Activated T-helper 17 cell treated with anti-CD3 and anti-CD28 coated beads, Interleukin-2, amount 50 U/mL, for 72 hours (primary cell): ENCODE results near the gene RAB44. TPM values are rescaled to one million over a fixed set of nuclear protein-coding genes. Genes with fewer than 3 reads are reported as not detected.

Experiments used
- ATAC-seq: fragments of 150-1000 bp; cut with Tn5 transposase; replicated peaks from 2 replicates; pipeline ENCODE4 v1.10.0; 2021; ENCODE audit warnings: mild to moderate bottlenecking, moderate library complexity
- H3K27ac Mint-ChIP-seq: one replicate; pipeline ENCODE4 v1.8.0; 2022; ENCODE audit warnings: mixed read lengths
- H3K27me3 Mint-ChIP-seq: one replicate; pipeline ENCODE4 v1.8.0; 2022; ENCODE audit warnings: mixed read lengths
- H3K36me3 Mint-ChIP-seq: one replicate; pipeline ENCODE4 v1.8.0; 2022; ENCODE audit warnings: low read depth, mild to moderate bottlenecking, mixed read lengths
- H3K4me1 Mint-ChIP-seq: one replicate; pipeline ENCODE4 v1.8.0; 2022; ENCODE audit warnings: mixed read lengths
- H3K4me3 Mint-ChIP-seq: one replicate; pipeline ENCODE4 v1.8.0; 2022; ENCODE audit warnings: mild to moderate bottlenecking, mixed read lengths
- H3K9me3 Mint-ChIP-seq: one replicate; pipeline ENCODE4 v1.8.0; 2022; ENCODE audit warnings: mixed read lengths
- total RNA-seq, 2 donors: library from RNA; stranded (reverse); gene quantifications; one replicate each; pipeline ENCODE4 v1.2.3, GENCODE V29; 2022

The RAB44 gene
- total RNA-seq, 2 donors from 2014 or later = 0.11 to 0.32 TPM

GRCh38 chr6:36688063-36688738 is 9.4 kb upstream of the RAB44 start:
- no peak for ATAC-seq
- Mint-ChIP-seq H3K4me3 (no peak overlapping the region), H3K9me3 (no peaks in the 10 kb centered on the region), H3K27me3 (no peaks in the 10 kb centered on the region), H3K27ac (no peak overlapping the region), H3K4me1 (peaks cover 19% of the 10 kb centered on the region), H3K36me3 (peaks cover 45% of the 10 kb centered on the region)

DNA sequence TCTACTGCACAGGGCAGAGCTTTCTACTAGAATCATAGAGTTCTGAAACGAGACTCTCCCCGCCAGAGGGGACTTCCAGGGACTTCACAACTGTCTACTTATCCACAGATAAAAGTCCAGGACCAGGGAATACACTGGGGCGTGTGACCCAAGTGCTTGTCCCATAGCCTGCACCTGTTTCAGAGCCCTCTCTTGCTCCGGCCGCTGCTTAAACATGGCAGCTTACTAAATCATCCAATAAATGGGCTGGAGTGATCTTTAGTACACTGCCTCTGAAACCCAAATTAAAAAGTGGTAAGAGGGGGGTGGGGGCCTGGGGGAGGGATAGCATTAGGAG is 8.9 kb upstream of the RAB44 start:
- Mint-ChIP-seq H3K27me3 (no peaks in the 10 kb centered on the region), H3K9me3 (no peaks in the 10 kb centered on the region), H3K27ac (no peak overlapping the region), H3K4me1 (peaks cover 18% of the 10 kb centered on the region), H3K4me3 (no peak overlapping the region), H3K36me3 (peaks cover 40% of the 10 kb centered on the region)
- ATAC-seq = no peak

- peak overlapping the region; percentile 72 for H3K27ac Mint-ChIP-seq
- peaks cover 28% of the 10 kb centered on the region for H3K4me1 Mint-ChIP-seq
- H3K36me3 Mint-ChIP-seq = peaks cover 17% of the 10 kb centered on the region
- ATAC-seq = peak; percentile 45
- H3K9me3 Mint-ChIP-seq = no peaks in the 10 kb centered on the region
- H3K4me3 Mint-ChIP-seq = peak overlapping the region; percentile 25
- no peaks in the 10 kb centered on the region for H3K27me3 Mint-ChIP-seq
Measured at GRCh38 chr6:36691011-36691410, 6.6 kb upstream of the RAB44 start.

DNA sequence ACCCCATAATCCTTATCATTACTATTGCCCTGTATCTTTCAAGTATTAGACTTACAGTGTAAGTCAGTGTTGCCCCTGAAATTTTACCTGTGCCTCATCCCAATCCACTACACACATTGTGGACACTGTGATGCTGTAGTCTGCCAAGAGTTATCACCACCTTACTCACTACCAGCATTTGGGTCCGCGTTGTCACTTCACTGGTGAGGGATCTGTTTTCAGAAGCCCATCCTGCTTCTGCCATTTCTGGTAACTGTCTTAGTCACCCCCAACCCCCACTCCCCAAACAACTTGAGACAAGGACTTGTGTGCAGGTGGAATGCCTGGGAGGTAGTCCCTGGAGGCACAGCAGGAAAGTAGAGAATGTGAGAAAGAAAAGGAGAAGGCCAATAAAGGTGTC is 6.0 kb upstream of the RAB44 start:
- Mint-ChIP-seq H3K27ac (peak overlapping the region; percentile 72), H3K4me3 (peak overlapping the region; percentile 25), H3K9me3 (no peaks in the 10 kb centered on the region), H3K27me3 (no peaks in the 10 kb centered on the region), H3K36me3 (peaks cover 11% of the 10 kb centered on the region), H3K4me1 (peaks cover 33% of the 10 kb centered on the region)
- peak; percentile 34 for ATAC-seq

DNA sequence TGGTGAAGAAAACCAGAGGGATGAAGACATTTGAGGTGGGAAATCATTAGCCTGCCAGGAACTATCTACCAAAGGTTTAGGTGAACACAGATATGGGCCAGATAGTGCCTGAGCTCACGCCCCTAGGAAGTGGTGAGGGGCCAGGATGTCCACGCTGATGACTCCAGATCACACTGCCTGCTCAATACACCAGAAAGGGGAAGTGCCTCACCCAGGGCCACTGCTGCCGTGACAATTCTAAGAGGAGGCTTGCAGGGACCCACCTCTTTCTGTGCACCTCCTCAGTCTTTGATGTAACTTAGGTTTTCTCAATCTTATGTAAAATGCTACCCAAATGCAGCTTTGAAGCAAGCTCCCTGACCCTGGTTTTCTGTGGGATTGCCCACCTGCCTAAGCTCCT is 5.4 kb upstream of the RAB44 start:
- no peaks in the 10 kb centered on the region for H3K9me3 Mint-ChIP-seq
- no peaks in the 10 kb centered on the region for H3K27me3 Mint-ChIP-seq
- ATAC-seq = peak; percentile 64
- peaks cover 5% of the 10 kb centered on the region for H3K36me3 Mint-ChIP-seq
- peak overlapping the region; percentile 25 for H3K4me3 Mint-ChIP-seq
- H3K4me1 Mint-ChIP-seq = peaks cover 37% of the 10 kb centered on the region
- peak overlapping the region; percentile 72 for H3K27ac Mint-ChIP-seq

- H3K4me3 Mint-ChIP-seq = no peak overlapping the region
- no peaks in the 10 kb centered on the region for H3K9me3 Mint-ChIP-seq
- H3K4me1 Mint-ChIP-seq = peaks cover 37% of the 10 kb centered on the region
- H3K27ac Mint-ChIP-seq = peak overlapping the region; percentile 9
- no peaks in the 10 kb centered on the region for H3K36me3 Mint-ChIP-seq
- no peak for ATAC-seq
- H3K27me3 Mint-ChIP-seq = no peaks in the 10 kb centered on the region
Measured at GRCh38 chr6:36692861-36693702, 4.5 kb upstream of the RAB44 start.

- H3K27ac Mint-ChIP-seq = peak overlapping the region; percentile 20
- no peak for ATAC-seq
- no peaks in the 10 kb centered on the region for H3K9me3 Mint-ChIP-seq
- H3K27me3 Mint-ChIP-seq = no peaks in the 10 kb centered on the region
- H3K4me3 Mint-ChIP-seq = peak overlapping the region; percentile 38
- no peaks in the 10 kb centered on the region for H3K36me3 Mint-ChIP-seq
- H3K4me1 Mint-ChIP-seq = peaks cover 37% of the 10 kb centered on the region
Measured at GRCh38 chr6:36694616-36695015, 3.0 kb upstream of the RAB44 start.

DNA sequence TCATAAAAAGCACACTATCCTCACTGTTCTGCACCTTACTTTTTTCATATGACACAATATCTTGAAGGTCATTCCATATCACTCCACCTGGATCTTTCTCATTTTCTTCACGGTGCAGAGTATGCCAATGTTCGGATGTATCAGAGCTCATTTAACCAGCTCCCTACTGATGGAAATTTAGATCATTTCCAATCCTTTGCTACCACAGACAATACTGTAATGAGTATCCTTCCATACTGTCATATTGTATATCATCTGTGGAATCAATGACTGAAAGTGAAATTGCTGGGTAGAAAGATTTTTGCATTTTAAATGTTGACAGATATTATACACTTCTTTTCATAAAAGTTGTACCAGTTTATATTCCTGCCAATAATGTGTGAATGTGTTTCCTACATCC is 2.2 kb upstream of the RAB44 start:
- peak; percentile 86 for ATAC-seq
- Mint-ChIP-seq H3K4me1 (peaks cover 37% of the 10 kb centered on the region), H3K36me3 (no peaks in the 10 kb centered on the region), H3K4me3 (peak overlapping the region; percentile 38), H3K27me3 (no peaks in the 10 kb centered on the region), H3K9me3 (no peaks in the 10 kb centered on the region), H3K27ac (peak overlapping the region; percentile 20)

GRCh38 chr6:36698196-36698595 is 570 bp downstream of the RAB44 start:
- Mint-ChIP-seq H3K9me3 (no peaks in the 10 kb centered on the region), H3K4me3 (no peak overlapping the region), H3K27me3 (no peaks in the 10 kb centered on the region), H3K36me3 (no peaks in the 10 kb centered on the region), H3K27ac (peak overlapping the region; percentile 3), H3K4me1 (peaks cover 24% of the 10 kb centered on the region)
- ATAC-seq = no peak

GRCh38 chr6:36698871-36699271 is 1.2 kb downstream of the RAB44 start:
- Mint-ChIP-seq H3K36me3 (no peaks in the 10 kb centered on the region), H3K9me3 (no peaks in the 10 kb centered on the region), H3K4me1 (peaks cover 19% of the 10 kb centered on the region), H3K27ac (peak overlapping the region; percentile 3), H3K27me3 (no peaks in the 10 kb centered on the region), H3K4me3 (no peak overlapping the region)
- no peak for ATAC-seq

GRCh38 chr6:36699348-36699747 is 1.7 kb downstream of the RAB44 start:
- H3K27me3 Mint-ChIP-seq = no peaks in the 10 kb centered on the region
- no peak overlapping the region for H3K27ac Mint-ChIP-seq
- H3K36me3 Mint-ChIP-seq = no peaks in the 10 kb centered on the region
- ATAC-seq = no peak
- peaks cover 19% of the 10 kb centered on the region for H3K4me1 Mint-ChIP-seq
- no peak overlapping the region for H3K4me3 Mint-ChIP-seq
- H3K9me3 Mint-ChIP-seq = no peaks in the 10 kb centered on the region

DNA sequence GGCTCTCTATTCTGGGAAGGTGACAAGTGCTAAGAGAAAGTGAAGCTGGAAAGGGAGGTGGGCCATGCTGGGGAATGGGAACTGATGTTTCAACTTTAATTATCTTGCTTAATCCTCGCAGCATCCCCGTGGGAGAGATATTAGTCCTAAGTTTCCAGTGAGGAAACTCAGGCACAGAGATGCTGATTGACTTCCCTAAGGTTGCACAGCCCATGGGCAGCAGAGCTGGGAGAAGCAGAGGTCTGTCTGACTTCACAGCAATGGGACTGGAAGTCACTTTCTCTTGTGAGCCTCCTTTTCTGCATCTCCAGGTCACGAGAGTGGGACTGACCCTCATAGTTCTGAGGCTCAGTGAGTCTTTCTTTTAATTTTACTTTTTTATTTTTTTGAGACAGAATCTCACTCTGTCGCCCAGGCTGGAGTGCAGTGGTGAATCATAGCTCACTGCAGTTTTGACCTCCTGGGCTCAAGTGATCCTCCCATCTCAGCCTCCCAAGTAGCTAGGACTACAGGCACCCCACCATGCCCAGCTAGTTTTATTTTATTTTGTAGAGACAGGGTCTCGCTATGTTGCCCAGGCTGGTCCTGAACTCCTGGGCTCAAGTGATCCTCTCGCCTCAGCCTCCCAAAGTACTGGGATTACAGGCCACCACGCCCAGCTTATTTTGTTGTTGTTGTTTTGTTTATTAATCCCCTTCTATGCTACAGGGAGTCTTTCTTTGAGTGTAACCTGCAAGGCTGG is 2.6 kb downstream of the RAB44 start:
- no peaks in the 10 kb centered on the region for H3K9me3 Mint-ChIP-seq
- H3K4me1 Mint-ChIP-seq = peaks cover 13% of the 10 kb centered on the region
- H3K4me3 Mint-ChIP-seq = no peak overlapping the region
- H3K36me3 Mint-ChIP-seq = no peaks in the 10 kb centered on the region
- no peak for ATAC-seq
- no peak overlapping the region for H3K27ac Mint-ChIP-seq
- no peaks in the 10 kb centered on the region for H3K27me3 Mint-ChIP-seq

DNA sequence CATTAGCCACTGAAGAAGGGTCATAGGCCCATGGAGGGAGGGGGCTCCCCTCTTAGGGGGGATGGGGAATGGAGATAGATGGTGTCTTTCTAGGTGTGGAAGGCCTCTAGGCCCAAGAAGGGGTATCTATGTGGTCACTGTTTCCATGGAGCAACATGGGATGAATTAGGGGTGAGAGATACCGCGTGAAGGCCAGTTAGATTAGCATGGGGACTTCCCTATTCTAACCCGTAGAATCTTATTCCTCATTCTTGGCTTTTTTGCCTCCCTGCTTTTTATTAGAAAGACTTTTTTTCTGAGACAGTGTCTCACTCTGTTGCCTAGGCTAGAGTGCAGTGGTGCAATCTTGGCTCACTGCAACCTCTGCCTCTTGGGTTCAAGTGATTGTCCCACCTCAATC is 3.2 kb downstream of the RAB44 start:
- H3K27me3 Mint-ChIP-seq = no peaks in the 10 kb centered on the region
- H3K9me3 Mint-ChIP-seq = no peaks in the 10 kb centered on the region
- H3K27ac Mint-ChIP-seq = no peak overlapping the region
- H3K36me3 Mint-ChIP-seq = no peaks in the 10 kb centered on the region
- ATAC-seq = no peak
- peaks cover 9% of the 10 kb centered on the region for H3K4me1 Mint-ChIP-seq
- H3K4me3 Mint-ChIP-seq = no peak overlapping the region

DNA sequence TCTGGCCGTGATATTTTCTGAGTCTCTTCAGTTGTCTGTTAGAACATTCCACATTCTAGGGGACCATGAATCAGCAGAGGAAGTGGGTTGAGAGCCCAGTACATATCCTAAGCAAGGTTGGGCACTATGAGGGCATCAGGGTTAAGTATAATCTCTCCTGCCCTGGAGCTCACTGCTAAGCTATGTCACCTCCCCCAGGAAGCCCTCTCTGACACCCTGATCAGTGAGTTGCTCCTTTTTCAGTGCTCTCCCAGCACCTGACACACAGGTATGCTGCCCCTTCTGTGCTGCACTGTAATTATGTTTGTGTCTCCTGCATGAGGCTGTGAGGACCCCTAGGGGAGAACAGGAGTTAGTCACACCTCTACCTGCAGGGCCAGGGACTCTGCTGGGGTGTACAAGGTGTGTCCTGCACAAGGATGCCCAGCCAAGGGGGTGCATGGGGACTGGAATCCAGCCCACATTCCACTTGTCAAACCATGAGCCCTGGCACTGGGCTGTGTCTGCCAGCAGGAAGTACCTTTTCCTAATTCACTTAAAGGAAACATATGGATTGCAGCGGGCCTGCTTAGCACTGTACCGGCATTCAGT is 3.9 kb downstream of the RAB44 start:
- peak; percentile 42 for ATAC-seq
- Mint-ChIP-seq H3K9me3 (no peaks in the 10 kb centered on the region), H3K4me1 (peaks cover 5% of the 10 kb centered on the region), H3K27me3 (no peaks in the 10 kb centered on the region), H3K4me3 (no peak overlapping the region), H3K27ac (peak overlapping the region; percentile 9), H3K36me3 (no peaks in the 10 kb centered on the region)
